Sigmoid colon (tissue), 7 donors: ENCODE results near the gene ACSL5. TPM values are rescaled to one million over a fixed set of nuclear protein-coding genes. Genes with fewer than 3 reads are reported as not detected.

Experiments used
- polyA plus RNA-seq, 3 donors: library from polyadenylated mRNA; stranded (reverse); fragments of 200-250 nt; gene quantifications; one replicate each; pipeline ENCODE4 v1.2.3, GENCODE V29; 2013
- total RNA-seq, 4 donors: library from RNA; depleted of rRNA; stranded (reverse); fragments of >200 nt; gene quantifications; one replicate each; pipeline ENCODE4 v1.1.0, GENCODE V29; 2016
- donor health status: healthy with polysubstance abuse.
- donor health status: Bipolar disorder and iron deficiency.
- donor health status: healthy.

ACSL5 gene
- total and polyA plus RNA-seq, 7 donors, result 5.3 to 96.8 (median 9.4) TPM

Other genes starting within 250 kb of the ACSL5 start
- gene GPAM, start 190.4 kb upstream of the ACSL5 start, total RNA-seq, result 10 to 100 TPM in 1 of 4 donors, 1 to 10 TPM in 3; 4.8 to 61.4 (median 6.1) TPM
- gene GPAM, start 190.4 kb upstream of the ACSL5 start, polyA plus RNA-seq, result 10 to 100 TPM in 1 of 3 donors, 1 to 10 TPM in 1, under 1 TPM in 1; 0.92 to 14.4 (median 3.0) TPM
- not detected for gene TECTB, start 90.7 kb upstream of the ACSL5 start, total RNA-seq
- gene TECTB, start 90.7 kb upstream of the ACSL5 start, polyA plus RNA-seq, result not detected
- 10 to 100 TPM; 16.7 to 32.1 (median 23.3) TPM for gene ZDHHC6, start 72.8 kb downstream of the ACSL5 start, total RNA-seq
- 10 to 100 TPM; 18.0 to 35.0 (median 22.9) TPM for gene ZDHHC6, start 72.8 kb downstream of the ACSL5 start, polyA plus RNA-seq
- gene VTI1A, start 73.1 kb downstream of the ACSL5 start, total RNA-seq, result 10 to 100 TPM; 36.8 to 80.3 (median 41.7) TPM
- 10 to 100 TPM; 10.8 to 20.8 (median 20.1) TPM for gene VTI1A, start 73.1 kb downstream of the ACSL5 start, polyA plus RNA-seq